HepG2 (cell line): ENCODE data around the gene NFKB2. TPM values are rescaled to one million over a fixed set of nuclear protein-coding genes. Genes with fewer than 3 reads are reported as not detected.

Source experiments
- FOXK2 ChIP-seq: fragments of 450-650 bp; IDR thresholded peaks from 2 replicates; pipeline ENCODE4 v1.6.1; 2016
- FOXM1 ChIP-seq: sonication (generic); formaldehyde crosslinking; IDR thresholded peaks from 2 replicates; pipeline ENCODE4 v1.5.0; 2020; ENCODE audit warnings: missing genetic modification reagents
- FOXP4 ChIP-seq: sonication (generic); formaldehyde crosslinking; IDR thresholded peaks from 2 replicates; pipeline ENCODE4 v1.4.0; 2020; ENCODE audit warnings: missing genetic modification reagents
- HNRNPUL1 ChIP-seq: fragments of 200-400 bp; formaldehyde crosslinking; IDR thresholded peaks from 2 replicates; pipeline ENCODE4 v1.6.1; 2017; ENCODE audit warnings: low read depth, mild to moderate bottlenecking, low read length, moderate library complexity
- JARID2 ChIP-seq: sonication (generic); formaldehyde crosslinking; IDR thresholded peaks from 2 replicates; pipeline ENCODE4 v1.8.1; 2023; ENCODE audit warnings: missing genetic modification reagents, inconsistent platforms; ENCODE audit not compliant: insufficient replicate concordance
- KAT7 ChIP-seq: IDR thresholded peaks from 2 replicates; pipeline ENCODE4 v1.6.1; 2018; ENCODE audit warnings: borderline replicate concordance, missing compliant biosample characterization
- MXD1 ChIP-seq: sonication (generic); formaldehyde crosslinking; IDR thresholded peaks from 2 replicates; pipeline ENCODE4 v1.4.0; 2020; ENCODE audit warnings: mild to moderate bottlenecking, missing genetic modification reagents
- POGK ChIP-seq: sonication (generic); formaldehyde crosslinking; conservative IDR thresholded peaks from 2 replicates; pipeline ENCODE4 v1.8.0; 2022; ENCODE audit warnings: mild to moderate bottlenecking, moderate library complexity, missing genetic modification reagents
- RBAK ChIP-seq: sonication (generic); formaldehyde crosslinking; IDR thresholded peaks from 2 replicates; pipeline ENCODE4 v1.5.1; 2020; ENCODE audit warnings: mild to moderate bottlenecking, missing genetic modification reagents
- SMC3 ChIP-seq: IDR thresholded peaks from 2 replicates; pipeline ENCODE4 v1.6.1; 2011; ENCODE audit warnings: low read length, improper control_type of control experiment
- SP140L ChIP-seq: sonication (generic); formaldehyde crosslinking; IDR thresholded peaks from 2 replicates; pipeline ENCODE4 v1.4.0; 2020; ENCODE audit warnings: missing genetic modification reagents, borderline replicate concordance
- TRIM22 ChIP-seq: fragments of 450-650 bp; IDR thresholded peaks from 2 replicates; pipeline ENCODE4 v1.6.1; 2017
- ZBTB10 ChIP-seq: sonication (generic); formaldehyde crosslinking; IDR thresholded peaks from 2 replicates; pipeline ENCODE4 v1.4.0; 2020; ENCODE audit warnings: missing genetic modification reagents, borderline replicate concordance
- ZMYM3 ChIP-seq: sonication (generic); formaldehyde crosslinking; IDR thresholded peaks from 2 replicates; pipeline ENCODE4 v1.5.1; 2020; ENCODE audit warnings: mild to moderate bottlenecking, missing genetic modification reagents
- ZNF225 ChIP-seq: sonication (generic); formaldehyde crosslinking; IDR thresholded peaks from 2 replicates; pipeline ENCODE4 v1.4.0; 2020; ENCODE audit warnings: mild to moderate bottlenecking, missing genetic modification reagents
- ZNF430 ChIP-seq: sonication (generic); formaldehyde crosslinking; IDR thresholded peaks from 2 replicates; pipeline ENCODE4 v1.9.0; 2021; ENCODE audit warnings: mild to moderate bottlenecking, missing genetic modification reagents
- ZNF691 ChIP-seq: sonication (generic); formaldehyde crosslinking; IDR thresholded peaks from 2 replicates; pipeline ENCODE4 v1.4.0; 2020; ENCODE audit warnings: missing genetic modification reagents, low read depth, mild to moderate bottlenecking, borderline replicate concordance
- ZNF713 ChIP-seq: sonication (generic); formaldehyde crosslinking; IDR thresholded peaks from 2 replicates; pipeline ENCODE4 v1.4.0; 2020; ENCODE audit warnings: mild to moderate bottlenecking, missing genetic modification reagents
- ZNF724P ChIP-seq: sonication (generic); formaldehyde crosslinking; IDR thresholded peaks from 2 replicates; pipeline ENCODE4 v1.8.0; 2022; ENCODE audit warnings: missing genetic modification reagents, borderline replicate concordance
- ZNF782 ChIP-seq: sonication (generic); formaldehyde crosslinking; IDR thresholded peaks from 2 replicates; pipeline ENCODE4 v1.4.0; 2020; ENCODE audit warnings: missing genetic modification reagents, mild to moderate bottlenecking, borderline replicate concordance
- polyA plus RNA-seq, 8 experiments: library from polyadenylated mRNA; depleted of rRNA in 3 of 8; stranded (reverse) in 7 of 8; unstranded in 1 of 8; fragments of >200 nt; fragmentation: Illumina TruSeq in 4 of 8; extraction: Trizol in 4 of 8; gene quantifications; 2 replicates each; pipeline versions ENCODE4 v1.2.1 to v1.2.3, GENCODE V29; 2011 to 2016; ENCODE audit warnings: low read depth in 4 of 8, missing spikeins in 1 of 8, mixed read lengths in 1 of 8; ENCODE audit not compliant: insufficient read depth in 1 of 8
- total RNA-seq, 5 experiments: library from RNA; depleted of rRNA; stranded (reverse); fragments of >200 nt; fragmentation: Illumina TruSeq; extraction: Trizol; gene quantifications; 2 replicates each; pipeline ENCODE4 v1.2.3, GENCODE V29; 2016; ENCODE audit warnings: low read depth in 1 of 5

Gene NFKB2
- total and polyA plus RNA-seq, 2 of the 13 experiments (the other 11 are each of a cell fraction or from before 2014, with no cell fraction given): 7.7 to 12.5 TPM

- TF ChIP-seq TRIM22 (no peak), ZNF225 (CRISPR knock-in tag) (no peak), SP140L (CRISPR knock-in tag) (no peak), HNRNPUL1 (no peak), FOXM1 (CRISPR knock-in tag) (no peak), SMC3 (no peak), RBAK (CRISPR knock-in tag) (no peak), FOXP4 (no peak), JARID2 (CRISPR knock-in tag) (no peak), ZNF691 (CRISPR knock-in tag) (no peak), ZNF724P (CRISPR knock-in tag) (no peak), ZMYM3 (CRISPR knock-in tag) (no peak), ZNF782 (CRISPR knock-in tag) (no peak), POGK (peak; percentile 95), MXD1 (CRISPR knock-in tag) (no peak), ZNF713 (CRISPR knock-in tag) (no peak), FOXK2 (no peak), ZBTB10 (CRISPR knock-in tag) (peak; percentile 47; the same call in 1 of the 2 replicates), KAT7 (CRISPR knock-in tag) (no peak), ZNF430 (CRISPR knock-in tag) (no peak)
Observed at GRCh38 chr10:102433619-102434046, 38.1 kb downstream of the NFKB2 start (continued).
